ENCODE data around the gene CTNNA3. TPM values are rescaled to one million over a fixed set of nuclear protein-coding genes. Genes with fewer than 3 reads are reported as not detected.

The CTNNA3 gene
- total RNA-seq, 1 donor from 2014 or later: 0.30 TPM

- Mint-ChIP-seq H3K4me3 (ENCODE audit: unreplicated experiment) (no peak overlapping the region), H3K27me3 (ENCODE audit: unreplicated experiment) (peaks cover 4% of the 10 kb centered on the region), H3K4me1 (ENCODE audit: unreplicated experiment) (peaks cover 9% of the 10 kb centered on the region), H3K36me3 (ENCODE audit: unreplicated experiment) (no peaks in the 10 kb centered on the region), H3K9me3 (ENCODE audit: unreplicated experiment) (no peaks in the 10 kb centered on the region), H3K27ac (ENCODE audit: unreplicated experiment) (no peak overlapping the region)
- TF ChIP-seq, protein P1, sequence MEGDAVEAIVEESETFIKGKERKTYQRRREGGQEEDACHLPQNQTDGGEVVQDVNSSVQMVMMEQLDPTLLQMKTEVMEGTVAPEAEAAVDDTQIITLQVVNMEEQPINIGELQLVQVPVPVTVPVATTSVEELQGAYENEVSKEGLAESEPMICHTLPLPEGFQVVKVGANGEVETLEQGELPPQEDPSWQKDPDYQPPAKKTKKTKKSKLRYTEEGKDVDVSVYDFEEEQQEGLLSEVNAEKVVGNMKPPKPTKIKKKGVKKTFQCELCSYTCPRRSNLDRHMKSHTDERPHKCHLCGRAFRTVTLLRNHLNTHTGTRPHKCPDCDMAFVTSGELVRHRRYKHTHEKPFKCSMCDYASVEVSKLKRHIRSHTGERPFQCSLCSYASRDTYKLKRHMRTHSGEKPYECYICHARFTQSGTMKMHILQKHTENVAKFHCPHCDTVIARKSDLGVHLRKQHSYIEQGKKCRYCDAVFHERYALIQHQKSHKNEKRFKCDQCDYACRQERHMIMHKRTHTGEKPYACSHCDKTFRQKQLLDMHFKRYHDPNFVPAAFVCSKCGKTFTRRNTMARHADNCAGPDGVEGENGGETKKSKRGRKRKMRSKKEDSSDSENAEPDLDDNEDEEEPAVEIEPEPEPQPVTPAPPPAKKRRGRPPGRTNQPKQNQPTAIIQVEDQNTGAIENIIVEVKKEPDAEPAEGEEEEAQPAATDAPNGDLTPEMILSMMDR (IDR thresholded peaks at IDR 0.05): no peak
- no peak for DNase-seq (ENCODE audit: extremely low spot score, unreplicated experiment)
These were observed 434.6 kb downstream of the CTNNA3 start for GRCh38 chr10:67261300-67261797.

- no peaks in the 10 kb centered on the region for H3K36me3 Mint-ChIP-seq (ENCODE audit: unreplicated experiment)
- TF ChIP-seq, protein P1 (IDR thresholded peaks at IDR 0.05): no peak
- H3K27me3 Mint-ChIP-seq (ENCODE audit: unreplicated experiment): peaks cover 4% of the 10 kb centered on the region
- H3K4me1 Mint-ChIP-seq (ENCODE audit: unreplicated experiment): peaks cover 12% of the 10 kb centered on the region
- H3K9me3 Mint-ChIP-seq (ENCODE audit: unreplicated experiment): no peaks in the 10 kb centered on the region
- no peak for DNase-seq (ENCODE audit: extremely low spot score, unreplicated experiment)
- no peak overlapping the region for H3K4me3 Mint-ChIP-seq (ENCODE audit: unreplicated experiment)
- no peak overlapping the region for H3K27ac Mint-ChIP-seq (ENCODE audit: unreplicated experiment)
These were observed 436.6 kb downstream of the CTNNA3 start for GRCh38 chr10:67259319-67259929.

DNA sequence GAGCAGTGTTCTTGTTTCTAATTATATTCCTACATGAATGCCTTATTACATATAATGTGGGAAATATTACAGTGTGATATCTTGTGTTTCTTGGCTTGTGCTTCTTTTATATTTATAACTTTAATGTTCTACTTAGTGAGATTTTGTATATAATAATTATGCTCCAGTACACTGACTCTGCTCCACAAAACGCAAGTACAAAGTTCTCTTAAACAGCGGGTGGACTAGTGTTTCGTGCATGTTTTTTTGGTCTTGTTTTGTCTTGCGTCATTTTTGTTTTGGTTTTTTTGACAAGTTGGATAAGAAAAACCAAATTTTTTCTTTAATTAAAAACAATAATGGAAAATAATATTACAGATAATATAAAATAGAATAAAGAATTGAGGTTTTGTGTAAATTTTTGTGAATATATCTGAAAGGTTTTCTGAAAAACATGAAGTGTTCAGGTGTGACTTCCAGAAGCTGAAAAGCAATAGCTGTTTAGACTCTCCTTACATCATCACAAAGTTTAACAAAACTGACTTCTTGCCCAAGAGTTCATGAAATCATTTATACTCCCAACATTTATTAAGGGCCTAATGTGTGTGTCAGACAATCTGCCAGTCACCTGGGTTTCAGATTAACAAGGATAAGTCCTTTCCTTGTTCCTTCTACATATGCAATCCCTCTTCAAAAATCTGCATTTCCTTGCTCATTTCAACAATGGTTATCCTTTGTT lies 438.4 kb downstream of the CTNNA3 start:
- peaks cover 12% of the 10 kb centered on the region for H3K4me1 Mint-ChIP-seq (ENCODE audit: unreplicated experiment)
- no peak overlapping the region for H3K4me3 Mint-ChIP-seq (ENCODE audit: unreplicated experiment)
- H3K36me3 Mint-ChIP-seq (ENCODE audit: unreplicated experiment): no peaks in the 10 kb centered on the region
- H3K27ac Mint-ChIP-seq (ENCODE audit: unreplicated experiment): no peak overlapping the region
- DNase-seq (ENCODE audit: extremely low spot score, unreplicated experiment): no peak
- H3K27me3 Mint-ChIP-seq (ENCODE audit: unreplicated experiment): peaks cover 1% of the 10 kb centered on the region
- no peaks in the 10 kb centered on the region for H3K9me3 Mint-ChIP-seq (ENCODE audit: unreplicated experiment)
- TF ChIP-seq, protein P1 (IDR thresholded peaks at IDR 0.05): no peak

DNA sequence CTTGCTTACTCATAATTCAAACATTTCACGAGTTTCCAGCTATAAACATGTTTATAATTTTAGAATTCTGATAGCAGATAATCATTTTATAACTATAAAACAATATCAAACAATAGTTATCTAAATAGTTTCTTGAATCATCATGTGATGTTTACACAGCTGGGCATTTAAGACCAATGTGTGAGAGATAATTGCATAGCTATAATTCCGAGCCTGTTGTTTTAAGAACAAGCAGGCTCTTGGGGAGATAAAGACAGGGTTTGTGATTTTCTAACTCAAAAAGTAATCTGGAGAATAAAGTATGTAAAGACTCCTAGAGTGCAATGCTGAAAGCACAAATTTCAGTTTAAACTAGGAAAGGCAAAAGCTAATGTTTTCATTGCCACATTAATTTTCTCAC lies 439.0 kb downstream of the CTNNA3 start:
- Mint-ChIP-seq H3K27ac (ENCODE audit: unreplicated experiment) (peak overlapping the region; percentile 1), H3K4me1 (ENCODE audit: unreplicated experiment) (peaks cover 12% of the 10 kb centered on the region), H3K36me3 (ENCODE audit: unreplicated experiment) (no peaks in the 10 kb centered on the region), H3K4me3 (ENCODE audit: unreplicated experiment) (no peak overlapping the region), H3K9me3 (ENCODE audit: unreplicated experiment) (no peaks in the 10 kb centered on the region), H3K27me3 (ENCODE audit: unreplicated experiment) (no peaks in the 10 kb centered on the region)
- DNase-seq (ENCODE audit: extremely low spot score, unreplicated experiment): no peak
- TF ChIP-seq, protein P1 (IDR thresholded peaks at IDR 0.05): no peak

DNA sequence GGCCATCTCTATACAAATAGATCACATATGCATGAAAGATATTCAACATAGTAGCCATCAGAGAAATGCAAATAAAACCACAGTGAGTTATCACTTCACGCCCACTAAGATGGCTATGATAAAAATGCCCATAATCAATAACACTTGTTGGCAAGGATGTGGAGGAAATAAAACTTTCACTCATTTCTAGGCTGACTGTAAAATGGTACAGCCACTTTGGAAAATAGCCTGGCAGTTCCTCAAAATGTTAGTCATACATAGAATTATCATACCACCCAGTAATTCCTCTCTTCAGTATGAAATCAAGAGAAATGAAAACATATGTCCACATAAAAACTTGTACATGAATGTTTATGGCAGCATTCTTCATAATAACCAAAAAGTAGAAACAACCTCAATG lies 445.3 kb downstream of the CTNNA3 start:
- Mint-ChIP-seq H3K9me3 (ENCODE audit: unreplicated experiment) (no peaks in the 10 kb centered on the region), H3K27ac (ENCODE audit: unreplicated experiment) (no peak overlapping the region), H3K4me3 (ENCODE audit: unreplicated experiment) (no peak overlapping the region), H3K36me3 (ENCODE audit: unreplicated experiment) (no peaks in the 10 kb centered on the region), H3K4me1 (ENCODE audit: unreplicated experiment) (no peaks in the 10 kb centered on the region), H3K27me3 (ENCODE audit: unreplicated experiment) (peaks cover 3% of the 10 kb centered on the region)
- TF ChIP-seq, protein P1 (IDR thresholded peaks at IDR 0.05): no peak
- no peak for DNase-seq (ENCODE audit: extremely low spot score, unreplicated experiment)
